Measurements from ENCODE around the gene ASAP3. TPM values are rescaled to one million over a fixed set of nuclear protein-coding genes. Genes with fewer than 3 reads are reported as not detected.

The ASAP3 gene
- total RNA-seq, 1 donor from 2014 or later, result 30.8 TPM

DNA sequence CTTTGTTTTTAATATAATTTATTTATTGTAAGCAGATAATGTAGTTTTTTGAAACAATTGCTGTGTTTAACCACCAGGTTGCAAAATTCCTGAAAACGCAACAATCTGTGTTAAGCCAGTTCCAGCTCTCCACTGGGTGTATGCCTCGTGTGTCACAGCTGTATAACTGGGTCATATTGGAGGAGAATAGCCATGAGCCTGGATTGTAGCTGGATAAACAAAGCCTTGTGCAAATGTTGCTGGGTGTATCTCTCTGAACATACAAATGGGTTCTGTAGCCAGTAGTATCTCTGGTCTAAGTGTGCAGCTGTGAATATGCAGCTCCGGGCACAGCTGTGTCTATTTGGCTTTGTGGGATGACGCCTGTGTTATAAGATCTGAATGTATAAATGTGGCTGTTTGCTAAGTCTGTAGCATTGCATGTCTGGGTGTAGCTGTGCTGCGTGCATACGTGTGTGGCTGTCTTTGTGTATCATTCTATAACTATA, 62.2 kb downstream of the ASAP3 start:
- peaks cover 7% of the 10 kb centered on the region for H3K36me3 Mint-ChIP-seq (ENCODE audit: low read depth)
- H3K4me1 Mint-ChIP-seq (ENCODE audit: low read depth), result peaks cover 39% of the 10 kb centered on the region
- H3K27ac Mint-ChIP-seq (ENCODE audit: unreplicated experiment), result peak overlapping the region; percentile 58
- no peaks in the 10 kb centered on the region for H3K27me3 Mint-ChIP-seq (ENCODE audit: low read depth)
- H3K9me3 Mint-ChIP-seq (ENCODE audit: low read depth), result no peaks in the 10 kb centered on the region
- DNase-seq (ENCODE audit: low spot score), result no peak
- H3K4me3 Mint-ChIP-seq (ENCODE audit: unreplicated experiment), result no peak overlapping the region
- TF ChIP-seq, protein P1, sequence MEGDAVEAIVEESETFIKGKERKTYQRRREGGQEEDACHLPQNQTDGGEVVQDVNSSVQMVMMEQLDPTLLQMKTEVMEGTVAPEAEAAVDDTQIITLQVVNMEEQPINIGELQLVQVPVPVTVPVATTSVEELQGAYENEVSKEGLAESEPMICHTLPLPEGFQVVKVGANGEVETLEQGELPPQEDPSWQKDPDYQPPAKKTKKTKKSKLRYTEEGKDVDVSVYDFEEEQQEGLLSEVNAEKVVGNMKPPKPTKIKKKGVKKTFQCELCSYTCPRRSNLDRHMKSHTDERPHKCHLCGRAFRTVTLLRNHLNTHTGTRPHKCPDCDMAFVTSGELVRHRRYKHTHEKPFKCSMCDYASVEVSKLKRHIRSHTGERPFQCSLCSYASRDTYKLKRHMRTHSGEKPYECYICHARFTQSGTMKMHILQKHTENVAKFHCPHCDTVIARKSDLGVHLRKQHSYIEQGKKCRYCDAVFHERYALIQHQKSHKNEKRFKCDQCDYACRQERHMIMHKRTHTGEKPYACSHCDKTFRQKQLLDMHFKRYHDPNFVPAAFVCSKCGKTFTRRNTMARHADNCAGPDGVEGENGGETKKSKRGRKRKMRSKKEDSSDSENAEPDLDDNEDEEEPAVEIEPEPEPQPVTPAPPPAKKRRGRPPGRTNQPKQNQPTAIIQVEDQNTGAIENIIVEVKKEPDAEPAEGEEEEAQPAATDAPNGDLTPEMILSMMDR (IDR thresholded peaks at IDR 0.05), result peak; percentile 54

DNA sequence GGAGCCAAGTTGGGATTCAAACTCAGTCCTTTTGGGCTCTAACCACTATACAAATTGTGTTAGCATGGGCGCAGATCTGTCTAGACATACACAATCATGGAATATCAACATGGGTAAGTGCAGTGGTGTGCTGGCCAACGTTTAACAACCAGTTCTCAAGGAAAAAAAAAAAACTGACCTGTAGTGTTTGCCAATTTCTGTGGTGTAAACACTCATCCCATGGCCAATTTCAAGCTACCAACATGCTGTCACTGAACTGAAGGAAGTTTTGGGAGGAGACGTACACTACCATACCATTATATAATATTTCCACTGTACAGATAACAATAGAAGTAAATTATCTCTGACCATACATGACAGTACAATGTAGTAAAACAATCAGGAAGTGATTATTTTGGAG, 62.6 kb downstream of the ASAP3 start:
- TF ChIP-seq, protein P1 (IDR thresholded peaks at IDR 0.05), result no peak
- DNase-seq (ENCODE audit: low spot score), result no peak
- Mint-ChIP-seq H3K4me1 (ENCODE audit: low read depth) (peaks cover 39% of the 10 kb centered on the region), H3K4me3 (ENCODE audit: unreplicated experiment) (no peak overlapping the region), H3K27me3 (ENCODE audit: low read depth) (no peaks in the 10 kb centered on the region), H3K27ac (ENCODE audit: unreplicated experiment) (no peak overlapping the region), H3K9me3 (ENCODE audit: low read depth) (no peaks in the 10 kb centered on the region), H3K36me3 (ENCODE audit: low read depth) (peaks cover 3% of the 10 kb centered on the region)

DNA sequence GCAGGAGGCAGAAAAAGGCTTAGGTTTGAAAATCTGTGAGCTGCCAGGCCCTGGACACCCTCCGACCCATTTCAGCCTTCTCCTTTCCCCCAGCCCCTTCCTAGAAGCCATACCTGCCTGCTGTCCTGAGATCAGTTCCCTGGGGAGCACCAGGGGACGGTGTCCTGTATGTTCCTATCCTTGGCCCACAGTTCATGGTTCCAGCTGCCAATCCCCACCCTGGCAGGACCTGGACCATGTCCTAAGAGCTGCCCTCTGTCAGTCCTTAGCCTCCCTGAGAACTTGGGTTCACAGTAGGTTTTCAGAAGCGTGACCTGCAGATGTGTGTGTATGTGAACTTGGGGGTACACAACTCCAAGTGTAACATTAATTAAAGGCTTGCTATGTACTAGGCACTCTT, 63.2 kb downstream of the ASAP3 start:
- Mint-ChIP-seq H3K27ac (ENCODE audit: unreplicated experiment) (no peak overlapping the region), H3K27me3 (ENCODE audit: low read depth) (no peaks in the 10 kb centered on the region), H3K4me3 (ENCODE audit: unreplicated experiment) (no peak overlapping the region), H3K36me3 (ENCODE audit: low read depth) (no peaks in the 10 kb centered on the region), H3K4me1 (ENCODE audit: low read depth) (peaks cover 33% of the 10 kb centered on the region), H3K9me3 (ENCODE audit: low read depth) (no peaks in the 10 kb centered on the region)
- DNase-seq (ENCODE audit: low spot score), result no peak
- TF ChIP-seq, protein P1 (IDR thresholded peaks at IDR 0.05), result no peak

DNA sequence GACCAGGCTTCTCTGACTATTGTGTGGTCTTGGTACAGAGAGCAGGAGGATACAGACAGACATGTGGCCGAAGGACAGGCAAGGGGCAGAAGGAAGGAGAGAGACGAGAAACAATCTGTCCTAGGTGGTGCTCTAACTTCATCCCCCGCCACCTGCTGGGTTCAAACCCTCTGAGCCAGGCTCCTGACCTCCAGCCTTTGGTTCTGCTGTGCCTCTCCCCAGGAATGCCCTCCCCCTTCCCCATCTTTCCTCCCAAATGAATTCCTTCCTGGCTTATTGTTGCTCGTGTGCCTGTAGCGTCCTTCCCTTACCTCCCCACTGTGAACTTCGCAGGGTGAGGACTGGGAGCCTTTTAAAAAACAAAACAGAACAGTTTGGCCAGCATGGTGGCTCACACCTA, 64.8 kb downstream of the ASAP3 start:
- peaks cover 21% of the 10 kb centered on the region for H3K4me1 Mint-ChIP-seq (ENCODE audit: low read depth)
- H3K9me3 Mint-ChIP-seq (ENCODE audit: low read depth), result no peaks in the 10 kb centered on the region
- H3K27ac Mint-ChIP-seq (ENCODE audit: unreplicated experiment), result no peak overlapping the region
- TF ChIP-seq, protein P1 (IDR thresholded peaks at IDR 0.05), result no peak
- no peaks in the 10 kb centered on the region for H3K36me3 Mint-ChIP-seq (ENCODE audit: low read depth)
- H3K4me3 Mint-ChIP-seq (ENCODE audit: unreplicated experiment), result no peak overlapping the region
- DNase-seq (ENCODE audit: low spot score), result no peak
- H3K27me3 Mint-ChIP-seq (ENCODE audit: low read depth), result no peaks in the 10 kb centered on the region

DNA sequence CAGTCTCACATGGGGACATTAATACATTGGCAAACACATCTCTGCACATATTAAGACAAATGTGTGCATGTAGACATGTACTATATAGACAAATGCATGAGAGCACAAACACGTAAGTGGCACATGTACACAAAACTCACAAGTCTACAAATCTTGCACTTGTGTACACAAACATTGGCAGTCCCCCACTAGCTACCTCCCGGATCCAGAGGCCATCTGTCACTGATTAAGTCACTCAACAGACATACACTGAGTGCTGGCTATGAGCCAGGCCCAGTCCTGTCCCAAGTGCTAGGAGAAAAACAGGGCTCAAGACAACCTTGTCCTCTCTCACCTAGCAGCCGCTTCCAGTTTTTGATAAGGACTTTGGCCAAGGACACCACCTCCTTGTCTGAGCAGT, 66.4 kb downstream of the ASAP3 start:
- Mint-ChIP-seq H3K4me3 (ENCODE audit: unreplicated experiment) (no peak overlapping the region), H3K27ac (ENCODE audit: unreplicated experiment) (no peak overlapping the region), H3K36me3 (ENCODE audit: low read depth) (no peaks in the 10 kb centered on the region), H3K4me1 (ENCODE audit: low read depth) (peaks cover 11% of the 10 kb centered on the region), H3K27me3 (ENCODE audit: low read depth) (no peaks in the 10 kb centered on the region), H3K9me3 (ENCODE audit: low read depth) (no peaks in the 10 kb centered on the region)
- TF ChIP-seq, protein P1 (IDR thresholded peaks at IDR 0.05), result no peak
- DNase-seq (ENCODE audit: low spot score), result no peak

Data from chondrocyte (in vitro differentiated cells).